Measurements from ENCODE around the gene CRIP1.

Gene CRIP1

DNA sequence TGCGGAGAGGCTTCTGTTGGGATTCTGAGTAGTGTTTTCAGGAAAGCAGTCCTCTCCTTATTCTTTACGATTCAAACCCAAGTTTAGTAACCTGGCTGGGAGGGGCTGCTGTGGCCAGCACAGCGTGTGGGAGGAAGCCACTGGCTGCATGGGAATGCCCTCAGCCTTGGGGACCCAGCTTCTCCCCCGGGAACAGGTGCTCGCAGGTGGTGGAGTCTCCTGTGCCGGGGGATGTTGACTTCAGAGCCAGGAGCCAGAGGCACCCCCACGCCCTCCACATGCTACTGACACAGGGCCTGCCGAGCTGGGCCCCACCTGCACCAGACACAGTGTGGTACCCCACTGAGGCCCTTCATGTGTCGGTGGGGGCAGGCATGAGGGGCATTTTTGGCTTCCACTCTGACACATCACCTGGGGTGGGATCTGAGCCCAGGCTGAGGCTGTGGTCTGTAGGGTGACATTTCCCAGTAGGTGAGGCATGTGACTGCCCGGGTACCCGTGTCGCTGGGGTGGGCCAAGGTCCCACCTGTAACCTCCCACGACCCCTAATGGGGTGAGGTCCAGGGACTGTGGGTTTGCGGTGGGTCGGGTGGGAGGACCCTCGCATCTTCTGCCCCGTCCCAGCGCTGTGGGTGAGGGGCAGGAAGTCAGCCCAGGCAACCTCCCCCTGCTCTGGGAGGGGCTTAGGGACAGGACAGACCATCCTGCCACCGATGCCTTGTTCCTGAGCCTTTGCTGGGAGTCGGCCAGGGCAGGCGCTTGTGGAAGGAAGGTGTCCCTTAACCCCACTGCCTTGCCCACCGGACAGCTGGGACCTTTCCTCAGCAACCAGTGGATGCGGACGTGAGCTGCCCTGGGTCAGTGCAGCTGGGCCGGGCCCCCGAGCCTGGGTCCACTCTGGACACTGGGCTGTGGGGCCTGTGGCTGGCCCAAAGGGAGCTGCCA is 40.5 kb upstream of the CRIP1 start:
- Histone ChIP-seq H3K4me3 (ENCODE audit: low read length) (no peak overlapping the region), H3K27me3 (ENCODE audit: insufficient read depth, low read length) (no peaks in the 10 kb centered on the region), H3K36me3 (ENCODE audit: insufficient read depth, low read length) (peaks cover 37% of the 10 kb centered on the region)

DNA sequence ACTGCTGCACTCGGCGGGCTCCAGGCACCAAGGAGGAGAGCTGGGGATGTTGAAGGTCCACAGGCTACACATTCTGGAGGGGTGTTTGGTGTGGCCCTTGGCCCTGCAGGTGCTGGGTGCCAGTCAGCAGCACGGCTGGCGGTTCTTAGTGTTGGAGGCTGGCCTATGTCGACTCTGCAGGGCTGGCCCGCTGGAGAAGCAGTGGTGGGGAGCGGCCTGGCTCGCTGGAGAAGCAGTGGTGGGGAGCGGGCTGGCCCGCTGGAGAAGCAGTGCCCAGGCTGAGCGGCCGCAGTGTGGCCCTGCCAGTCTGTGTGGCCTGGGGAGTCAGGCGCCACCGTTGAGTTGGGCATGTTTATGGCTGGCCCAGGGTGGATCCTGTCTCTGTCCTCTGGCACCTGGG is 39.7 kb upstream of the CRIP1 start:
- H3K4me1 ChIP-seq (ENCODE audit: insufficient read depth, low read length), result no peaks in the 10 kb centered on the region
- H3K4me3 ChIP-seq (ENCODE audit: low read length), result no peak overlapping the region
- H3K36me3 ChIP-seq (ENCODE audit: insufficient read depth, low read length), result peaks cover 42% of the 10 kb centered on the region
- H3K27me3 ChIP-seq (ENCODE audit: insufficient read depth, low read length), result no peaks in the 10 kb centered on the region
- H2AFZ ChIP-seq (ENCODE audit: low read depth, low read length), result no peak overlapping the region
- no peaks in the 10 kb centered on the region for H3K9me3 ChIP-seq (ENCODE audit: low read length)

More for the DNA sequence above, 40.5 kb upstream of the CRIP1 start:
- H3K9me3 ChIP-seq (ENCODE audit: low read length), result no peaks in the 10 kb centered on the region
- H2AFZ ChIP-seq (ENCODE audit: low read depth, low read length), result no peak overlapping the region
- H3K4me1 ChIP-seq (ENCODE audit: insufficient read depth, low read length), result no peaks in the 10 kb centered on the region

DNA sequence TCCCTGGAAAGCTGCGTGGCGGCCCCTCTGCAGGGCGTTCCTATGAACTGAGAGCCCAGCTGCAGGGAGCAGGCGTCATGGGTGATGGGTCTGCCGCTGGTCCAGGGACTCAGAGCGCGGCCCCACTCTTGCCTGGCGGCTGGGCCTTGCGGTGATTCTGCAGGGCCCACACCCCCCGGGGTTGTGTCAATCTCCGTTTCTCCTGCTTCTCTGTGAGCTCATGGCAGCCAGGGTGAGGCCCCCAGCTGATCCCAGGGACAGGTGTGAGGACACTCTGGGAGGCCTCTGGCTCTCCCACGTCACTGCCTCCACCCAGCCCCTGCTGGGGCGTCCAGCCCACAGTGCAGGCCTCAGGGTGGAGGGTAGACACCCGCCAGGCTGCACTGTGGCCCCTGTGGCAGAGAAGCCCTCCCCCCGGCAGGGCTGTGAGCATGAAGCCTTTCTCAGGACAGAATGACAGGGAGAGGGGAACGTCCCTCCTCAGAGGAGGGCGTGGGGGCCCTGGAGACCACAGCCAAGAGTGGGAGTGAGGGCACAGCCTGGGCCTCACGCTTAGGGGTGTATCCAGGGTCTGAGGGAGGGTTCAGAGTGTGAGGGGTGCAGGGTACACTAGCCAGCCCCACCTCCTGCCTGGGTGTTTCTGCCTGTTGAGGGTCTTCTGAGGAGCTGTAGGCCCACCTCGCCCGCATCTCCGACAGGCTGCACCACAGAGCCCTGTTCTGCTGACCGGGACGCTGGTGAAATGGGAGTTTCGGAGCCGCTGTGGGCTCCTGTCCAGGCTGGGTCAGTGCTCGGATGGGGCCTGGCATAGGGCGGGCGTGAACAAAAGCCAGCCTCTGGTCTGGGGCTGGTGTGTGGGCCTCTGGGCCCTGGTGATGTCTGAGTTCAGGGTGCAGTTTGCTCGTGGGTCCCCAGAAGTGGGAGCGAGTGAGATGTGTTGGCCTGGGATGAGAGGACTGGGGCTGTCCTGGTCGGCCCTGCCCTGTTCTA is 38.7 kb upstream of the CRIP1 start:
- H3K4me3 ChIP-seq (ENCODE audit: low read length), result no peak overlapping the region
- no peak overlapping the region for H2AFZ ChIP-seq (ENCODE audit: low read depth, low read length)
- H3K27me3 ChIP-seq (ENCODE audit: insufficient read depth, low read length), result no peaks in the 10 kb centered on the region
- peaks cover 43% of the 10 kb centered on the region for H3K36me3 ChIP-seq (ENCODE audit: insufficient read depth, low read length)
- no peaks in the 10 kb centered on the region for H3K9me3 ChIP-seq (ENCODE audit: low read length)
- H3K4me1 ChIP-seq (ENCODE audit: insufficient read depth, low read length), result no peaks in the 10 kb centered on the region

DNA sequence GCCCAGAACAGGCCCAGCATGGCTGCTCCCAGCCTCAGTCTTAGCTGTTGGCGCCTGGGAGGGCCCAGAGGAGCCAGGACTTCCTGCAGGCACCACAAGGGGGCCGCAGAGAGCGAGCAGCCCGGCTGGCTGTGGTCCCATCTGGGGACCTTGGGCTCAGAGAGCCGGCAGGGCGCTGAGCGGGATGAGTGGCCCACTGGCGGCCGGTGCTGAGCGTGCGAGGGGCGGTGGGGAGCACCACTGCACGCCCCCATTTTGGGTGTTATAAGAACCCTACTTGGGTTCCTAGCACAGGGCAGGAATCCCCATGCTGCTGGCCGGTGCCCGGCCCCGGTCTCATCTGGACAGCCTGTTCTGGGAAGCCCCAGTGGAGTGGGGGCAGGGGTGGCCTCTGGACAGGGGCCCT is 38.0 kb upstream of the CRIP1 start:
- no peaks in the 10 kb centered on the region for H3K27me3 ChIP-seq (ENCODE audit: insufficient read depth, low read length)
- H2AFZ ChIP-seq (ENCODE audit: low read depth, low read length), result no peak overlapping the region
- no peaks in the 10 kb centered on the region for H3K4me1 ChIP-seq (ENCODE audit: insufficient read depth, low read length)
- H3K4me3 ChIP-seq (ENCODE audit: low read length), result no peak overlapping the region
- peaks cover 46% of the 10 kb centered on the region for H3K36me3 ChIP-seq (ENCODE audit: insufficient read depth, low read length)
- H3K9me3 ChIP-seq (ENCODE audit: low read length), result no peaks in the 10 kb centered on the region

DNA sequence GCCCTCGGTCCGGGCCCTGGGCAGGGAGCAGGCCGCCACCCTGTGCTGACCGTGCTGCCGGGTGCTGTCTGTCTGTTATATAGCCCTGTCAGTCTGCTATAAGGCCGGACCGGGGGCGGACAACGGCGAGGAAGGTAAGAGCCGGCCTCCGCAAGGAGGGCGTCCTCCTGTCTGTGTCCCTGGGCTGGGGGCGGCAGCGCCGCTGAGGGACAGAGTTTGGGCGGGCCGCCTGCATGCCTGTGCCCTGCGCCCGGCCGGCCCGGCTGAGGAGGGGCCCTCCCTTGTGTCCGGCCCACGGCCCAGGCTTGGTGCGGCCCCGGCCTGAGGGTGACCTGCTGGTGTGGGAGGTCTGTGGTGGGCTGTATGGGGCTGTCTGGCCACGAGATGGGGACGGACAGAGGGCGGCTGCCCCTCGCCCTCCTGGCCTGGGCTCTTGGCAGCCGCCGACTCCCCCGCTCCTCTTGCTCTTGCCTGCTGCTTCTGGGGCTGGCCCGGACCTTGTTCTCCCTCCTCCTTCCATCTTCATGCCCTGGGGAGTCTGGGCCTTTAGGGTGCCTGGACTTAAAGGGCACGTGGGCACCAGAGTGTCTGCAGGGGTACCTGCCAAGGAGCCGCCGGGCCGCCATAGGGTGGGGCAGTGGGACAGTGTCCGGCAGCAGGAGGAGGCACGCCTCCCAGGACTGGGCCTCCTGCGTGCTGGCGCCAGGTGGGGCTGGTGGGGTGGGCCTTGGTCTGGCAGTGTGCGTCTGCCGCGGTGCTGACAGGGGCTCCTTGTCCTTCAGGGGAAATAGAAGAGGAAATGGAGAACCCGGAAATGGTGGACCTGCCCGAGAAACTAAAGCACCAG is 37.2 kb upstream of the CRIP1 start:
- Histone ChIP-seq H2AFZ (ENCODE audit: low read depth, low read length) (no peak overlapping the region), H3K9me3 (ENCODE audit: low read length) (no peaks in the 10 kb centered on the region), H3K36me3 (ENCODE audit: insufficient read depth, low read length) (peaks cover 53% of the 10 kb centered on the region), H3K27me3 (ENCODE audit: insufficient read depth, low read length) (no peaks in the 10 kb centered on the region), H3K4me3 (ENCODE audit: low read length) (no peak overlapping the region), H3K4me1 (ENCODE audit: insufficient read depth, low read length) (no peaks in the 10 kb centered on the region)

DNA sequence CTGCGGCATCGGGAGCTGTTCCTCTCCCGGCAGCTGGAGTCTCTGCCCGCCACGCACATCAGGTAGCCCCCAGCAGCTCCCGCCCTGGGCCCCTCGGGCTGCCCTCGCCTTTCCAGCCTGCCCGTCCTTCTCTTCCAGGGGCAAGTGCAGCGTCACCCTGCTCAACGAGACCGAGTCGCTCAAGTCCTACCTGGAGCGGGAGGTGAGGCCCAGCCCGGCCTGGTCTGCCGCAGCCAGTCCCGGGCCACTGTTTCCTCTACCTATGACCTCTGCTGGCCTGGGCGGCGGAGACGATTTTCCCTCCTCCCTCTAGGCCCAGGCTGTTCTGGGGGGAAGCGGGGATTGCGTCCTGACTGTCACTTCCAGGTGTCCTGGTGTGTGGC is 36.6 kb upstream of the CRIP1 start:
- no peak overlapping the region for H2AFZ ChIP-seq (ENCODE audit: low read depth, low read length)
- no peaks in the 10 kb centered on the region for H3K27me3 ChIP-seq (ENCODE audit: insufficient read depth, low read length)
- H3K4me1 ChIP-seq (ENCODE audit: insufficient read depth, low read length), result no peaks in the 10 kb centered on the region
- no peak overlapping the region for H3K4me3 ChIP-seq (ENCODE audit: low read length)
- H3K9me3 ChIP-seq (ENCODE audit: low read length), result no peaks in the 10 kb centered on the region
- H3K36me3 ChIP-seq (ENCODE audit: insufficient read depth, low read length), result peaks cover 57% of the 10 kb centered on the region

DNA sequence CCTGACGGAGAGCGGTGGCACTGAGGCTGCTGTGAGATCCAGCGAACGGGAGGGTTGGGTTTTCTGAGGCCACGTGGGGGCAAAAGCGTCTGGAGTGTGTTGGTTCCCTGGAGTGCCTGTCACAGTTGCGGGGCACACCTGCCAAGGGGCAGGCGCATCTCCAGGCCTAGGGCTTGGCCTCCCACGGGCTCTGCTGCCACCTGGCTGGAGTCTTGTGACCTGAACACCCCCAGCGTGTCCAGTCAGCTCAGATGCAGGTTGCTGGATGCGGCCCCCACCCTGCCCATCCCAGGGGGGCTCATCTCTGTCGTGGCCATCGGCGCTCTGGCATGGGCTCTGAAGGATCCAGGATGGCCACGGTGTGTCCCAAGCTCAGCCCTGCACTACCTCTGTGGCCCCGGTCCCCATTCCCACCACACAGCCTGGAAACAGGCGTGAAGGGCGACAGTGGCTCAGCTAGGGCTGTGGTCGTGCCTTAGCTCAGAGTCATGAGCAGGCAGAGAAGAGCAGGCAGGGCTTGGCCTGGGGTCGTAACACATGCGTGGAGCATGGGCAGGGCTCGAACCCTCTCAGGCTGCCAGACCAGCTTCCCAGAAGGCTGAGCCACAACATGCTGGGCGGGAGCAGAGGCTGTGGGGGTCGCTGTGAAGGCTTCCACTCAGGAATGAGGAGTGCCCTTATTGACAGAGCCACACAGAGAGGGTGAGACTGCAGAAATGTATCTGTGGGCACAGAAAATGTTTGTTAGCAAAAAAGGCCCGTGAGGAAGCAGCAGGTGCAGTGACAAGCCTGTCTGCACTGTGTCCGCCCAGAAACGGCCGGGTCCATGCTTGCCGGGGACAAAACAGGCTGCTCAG is 35.6 kb upstream of the CRIP1 start:
- no peaks in the 10 kb centered on the region for H3K4me1 ChIP-seq (ENCODE audit: insufficient read depth, low read length)
- H2AFZ ChIP-seq (ENCODE audit: low read depth, low read length), result no peak overlapping the region
- no peaks in the 10 kb centered on the region for H3K9me3 ChIP-seq (ENCODE audit: low read length)
- H3K4me3 ChIP-seq (ENCODE audit: low read length), result no peak overlapping the region
- no peaks in the 10 kb centered on the region for H3K27me3 ChIP-seq (ENCODE audit: insufficient read depth, low read length)
- peaks cover 63% of the 10 kb centered on the region for H3K36me3 ChIP-seq (ENCODE audit: insufficient read depth, low read length)

DNA sequence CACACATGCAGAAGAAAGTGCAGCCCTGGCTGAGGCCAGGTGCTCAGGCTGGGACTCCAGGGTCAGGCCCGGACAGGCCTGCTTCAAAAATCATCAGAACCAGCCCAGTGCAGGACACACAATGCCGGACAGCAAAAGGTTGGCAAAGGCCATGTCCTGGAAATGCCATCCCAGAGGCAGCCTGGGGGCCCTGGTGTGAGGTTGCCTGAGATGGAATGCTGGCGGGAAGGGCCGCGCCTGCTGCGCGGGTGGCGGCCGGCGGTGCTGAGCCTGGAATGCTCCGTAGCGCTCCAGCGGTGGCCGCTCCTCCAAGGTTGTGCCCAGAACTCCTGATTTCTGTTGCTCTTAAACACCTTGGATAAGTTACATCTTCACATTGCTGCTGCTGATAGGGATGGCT is 33.7 kb upstream of the CRIP1 start:
- Histone ChIP-seq H3K27me3 (ENCODE audit: insufficient read depth, low read length) (no peaks in the 10 kb centered on the region), H2AFZ (ENCODE audit: low read depth, low read length) (no peak overlapping the region), H3K9me3 (ENCODE audit: low read length) (no peaks in the 10 kb centered on the region), H3K36me3 (ENCODE audit: insufficient read depth, low read length) (peaks cover 74% of the 10 kb centered on the region), H3K4me3 (ENCODE audit: low read length) (no peak overlapping the region), H3K4me1 (ENCODE audit: insufficient read depth, low read length) (no peaks in the 10 kb centered on the region)

DNA sequence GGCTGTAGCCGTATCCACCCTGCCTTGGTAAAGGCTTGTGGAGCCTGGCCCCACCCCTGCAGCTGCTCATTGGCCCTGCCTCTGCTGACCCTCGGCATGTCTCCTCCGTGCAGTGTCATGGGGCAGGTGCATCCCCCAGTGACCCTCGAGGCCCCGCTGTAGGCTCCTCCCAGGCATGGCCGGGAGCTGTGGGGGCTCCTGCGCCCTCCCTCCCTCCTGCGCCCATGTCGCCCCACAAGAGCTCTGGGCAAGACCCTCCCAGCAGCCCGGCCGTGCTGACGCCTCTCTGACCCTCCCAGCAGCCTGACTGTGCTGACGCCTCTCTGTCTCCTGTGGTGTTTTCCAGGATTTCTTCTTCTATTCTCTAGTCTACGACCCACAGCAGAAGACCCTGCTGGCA is 32.8 kb upstream of the CRIP1 start:
- Histone ChIP-seq H3K4me1 (ENCODE audit: insufficient read depth, low read length) (no peaks in the 10 kb centered on the region), H3K4me3 (ENCODE audit: low read length) (no peak overlapping the region), H2AFZ (ENCODE audit: low read depth, low read length) (no peak overlapping the region), H3K9me3 (ENCODE audit: low read length) (no peaks in the 10 kb centered on the region), H3K36me3 (ENCODE audit: insufficient read depth, low read length) (peaks cover 78% of the 10 kb centered on the region), H3K27me3 (ENCODE audit: insufficient read depth, low read length) (no peaks in the 10 kb centered on the region)

DNA sequence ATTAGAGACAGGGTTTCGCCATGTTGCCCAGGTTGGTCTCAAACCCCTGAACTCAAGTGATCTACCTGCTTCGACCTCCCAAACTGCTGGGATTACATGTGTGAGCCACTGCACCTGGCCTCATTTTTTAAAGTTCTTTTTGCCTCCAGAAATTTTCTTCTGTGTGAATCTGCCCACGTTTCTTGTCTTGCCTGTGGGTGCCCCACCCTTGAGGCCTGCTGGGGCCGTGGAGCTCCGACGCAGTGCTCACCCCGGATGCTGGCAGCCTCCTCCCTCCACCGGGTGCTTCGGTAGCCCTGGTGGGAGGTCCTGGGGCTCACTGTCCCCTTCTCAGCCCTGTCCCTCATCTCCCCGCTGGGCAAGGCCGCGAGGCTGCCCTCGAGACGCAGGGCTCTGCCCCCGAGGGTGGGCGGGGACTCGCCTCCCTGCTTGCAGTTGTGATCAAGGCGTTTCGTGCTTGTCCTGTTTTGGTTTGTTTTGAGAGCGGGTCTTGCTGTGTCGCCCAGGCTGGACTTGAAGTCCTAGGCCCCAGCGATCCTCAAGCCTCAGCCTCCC is 31.5 kb upstream of the CRIP1 start:
- Histone ChIP-seq H3K36me3 (ENCODE audit: insufficient read depth, low read length) (peaks cover 73% of the 10 kb centered on the region), H2AFZ (ENCODE audit: low read depth, low read length) (no peak overlapping the region), H3K27me3 (ENCODE audit: insufficient read depth, low read length) (no peaks in the 10 kb centered on the region), H3K4me3 (ENCODE audit: low read length) (no peak overlapping the region), H3K4me1 (ENCODE audit: insufficient read depth, low read length) (no peaks in the 10 kb centered on the region), H3K9me3 (ENCODE audit: low read length) (no peaks in the 10 kb centered on the region)

DNA sequence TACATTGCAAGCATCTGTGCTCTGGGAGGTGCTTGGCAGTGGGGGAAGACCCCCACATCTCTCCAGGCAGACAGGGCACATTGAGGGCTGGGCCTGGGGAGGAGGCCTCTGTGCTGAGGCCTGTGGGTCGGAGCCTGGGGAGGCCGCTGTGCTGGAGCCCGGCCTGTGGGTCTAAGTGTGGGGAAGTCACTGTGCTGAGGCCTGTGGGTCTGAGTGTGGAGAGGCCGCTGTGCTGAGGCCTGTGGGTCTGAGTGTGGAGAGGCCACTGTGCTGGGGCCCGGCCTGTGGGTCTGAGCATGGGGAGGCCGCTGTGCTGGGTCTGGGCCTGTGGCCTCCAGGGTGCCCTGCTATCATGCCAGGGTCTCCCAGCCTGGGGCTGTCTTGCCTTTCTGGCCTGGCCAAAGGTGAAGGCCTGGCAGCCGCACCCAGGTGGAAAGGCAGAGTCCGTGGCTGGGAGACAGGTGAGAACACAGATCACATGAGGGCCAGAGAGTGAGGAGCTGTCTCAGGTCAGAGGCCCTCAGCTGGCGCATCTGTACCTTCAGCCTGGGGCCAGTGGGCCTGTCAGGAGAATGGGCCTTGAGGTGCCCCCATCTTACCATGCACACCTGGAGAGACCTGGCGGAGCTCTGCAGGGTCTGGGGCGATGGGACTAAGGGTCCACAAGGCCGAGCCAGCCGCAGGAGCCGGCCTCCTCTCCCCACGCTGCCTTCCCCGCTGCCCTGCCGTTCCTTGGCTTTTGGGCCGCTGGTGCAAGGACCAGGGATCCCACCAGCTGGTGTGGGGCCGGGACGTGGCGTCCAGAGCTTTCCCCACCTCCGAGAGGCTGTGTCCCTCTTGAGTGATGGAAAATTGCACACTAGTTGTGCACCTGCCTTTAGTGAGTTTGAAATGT is 30.7 kb upstream of the CRIP1 start:
- H3K4me3 ChIP-seq (ENCODE audit: low read length), result no peak overlapping the region
- H3K4me1 ChIP-seq (ENCODE audit: insufficient read depth, low read length), result no peaks in the 10 kb centered on the region
- H3K27me3 ChIP-seq (ENCODE audit: insufficient read depth, low read length), result no peaks in the 10 kb centered on the region
- H3K36me3 ChIP-seq (ENCODE audit: insufficient read depth, low read length), result peaks cover 73% of the 10 kb centered on the region
- no peaks in the 10 kb centered on the region for H3K9me3 ChIP-seq (ENCODE audit: low read length)
- H2AFZ ChIP-seq (ENCODE audit: low read depth, low read length), result no peak overlapping the region
